Osteoblast (primary cell): Measurements from ENCODE around the gene C12orf57. TPM values are rescaled to one million over a fixed set of nuclear protein-coding genes. Genes with fewer than 3 reads are reported as not detected.

Experiments
- DNase-seq: peaks from one replicate; pipeline ENCODE4 v3.0.0; 2011; ENCODE audit warnings: low spot score, mixed read lengths; ENCODE audit not compliant: insufficient read length; ENCODE audit errors: missing footprints
- H2AFZ ChIP-seq: 2 replicates; pipeline ENCODE4 v1.6.0; 2011; ENCODE audit warnings: mild to moderate bottlenecking, low read length
- H3K27ac ChIP-seq: 2 replicates; pipeline ENCODE4 v1.5.1; 2011; ENCODE audit warnings: mild to moderate bottlenecking, low read depth, low read length, moderate library complexity
- H3K27me3 ChIP-seq: 2 replicates; pipeline ENCODE4 v1.6.0; 2012; ENCODE audit warnings: mild to moderate bottlenecking, control low read depth, inconsistent platforms, low read length, moderate library complexity; ENCODE audit not compliant: insufficient read depth
- H3K36me3 ChIP-seq: 2 replicates; pipeline ENCODE4 v1.5.1; 2011; ENCODE audit warnings: mild to moderate bottlenecking, low read length, control low read depth, moderate library complexity; ENCODE audit not compliant: insufficient read depth
- H3K4me1 ChIP-seq: 2 replicates; pipeline ENCODE4 v1.5.1; 2011; ENCODE audit warnings: mild to moderate bottlenecking, low read length, control low read depth, moderate library complexity; ENCODE audit not compliant: insufficient read depth
- H3K4me2 ChIP-seq: 2 replicates; pipeline ENCODE4 v1.6.0; 2011; ENCODE audit warnings: mild to moderate bottlenecking, low read length; ENCODE audit not compliant: insufficient read depth
- H3K4me3 ChIP-seq: fragments of 200-600 bp; sonication (generic); 3 replicates; pipeline ENCODE4 v1.5.1; 2012; ENCODE audit warnings: mild to moderate bottlenecking, low read length, inconsistent platforms; ENCODE audit not compliant: insufficient read depth
- H3K79me2 ChIP-seq: 2 replicates; pipeline ENCODE4 v1.6.0; 2012; ENCODE audit warnings: mild to moderate bottlenecking, low read length, control low read depth, inconsistent platforms; ENCODE audit not compliant: insufficient read depth
- H3K9me3 ChIP-seq: 2 replicates; pipeline ENCODE4 v1.5.1; 2011; ENCODE audit warnings: low read depth, low read length, control low read depth
- H4K20me1 ChIP-seq: 2 replicates; pipeline ENCODE4 v1.6.0; 2012; ENCODE audit warnings: mild to moderate bottlenecking, low read length, control low read depth; ENCODE audit not compliant: insufficient read depth
- CTCF ChIP-seq: IDR thresholded peaks from 2 replicates; pipeline ENCODE4 v1.5.1; 2011; ENCODE audit warnings: mild to moderate bottlenecking, low read depth, low read length, moderate library complexity; ENCODE audit errors: extremely low read depth
- total RNA-seq: library from RNA; depleted of rRNA; stranded (reverse); fragments of >200 nt; gene quantifications from 2 replicates; pipeline ENCODE4 v1.2.3, GENCODE V29; 2012

C12orf57 gene
- total RNA-seq, 1 donor: 81.4 TPM

DNA sequence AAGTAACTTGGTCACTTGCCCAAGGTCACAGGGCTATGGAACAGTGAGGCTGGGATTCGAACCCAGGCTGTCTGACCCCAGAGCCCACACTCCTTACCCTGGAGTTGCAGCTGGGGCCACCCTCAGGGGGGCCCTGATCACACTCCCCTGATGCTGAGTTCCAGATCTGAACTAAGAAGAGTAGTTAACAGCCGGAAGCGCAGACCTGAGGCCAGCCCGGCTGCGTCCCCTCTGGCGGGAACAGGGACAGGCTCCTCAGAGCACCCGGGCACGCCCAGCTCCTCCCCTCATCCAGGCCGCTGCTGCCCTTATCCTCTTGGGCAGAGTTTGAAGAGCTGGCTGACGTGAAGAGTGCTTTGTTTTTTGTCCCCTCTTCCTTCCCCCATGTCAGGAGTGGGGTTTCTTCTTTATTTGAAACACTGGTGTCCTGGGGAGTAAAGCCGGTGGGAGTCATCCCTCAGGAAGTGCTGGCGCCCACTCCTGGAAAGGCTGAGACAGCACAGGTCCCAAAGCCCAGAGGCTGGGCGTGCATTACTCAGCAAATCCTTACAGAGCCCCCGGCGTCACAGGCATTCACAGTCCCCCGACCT lies 18.0 kb downstream of the C12orf57 start:
- Histone ChIP-seq H3K36me3 (peaks cover 21% of the 10 kb centered on the region), H3K4me1 (peaks cover 16% of the 10 kb centered on the region), H3K9me3 (no peaks in the 10 kb centered on the region), H3K4me3 (peak overlapping the region; percentile 58), H2AFZ (peak overlapping the region; percentile 90), H4K20me1 (peaks cover 4% of the 10 kb centered on the region), H3K4me2 (peak overlapping the region; percentile 85), H3K27me3 (no peaks in the 10 kb centered on the region), H3K27ac (peak overlapping the region; percentile 93), H3K79me2 (no peaks in the 10 kb centered on the region)
- peak; percentile 72 for TF ChIP-seq CTCF
- DNase-seq: peak; percentile 97

GRCh38 chr12:6962285-6963015 lies 18.6 kb downstream of the C12orf57 start:
- Histone ChIP-seq H3K4me2 (peak overlapping the region; percentile 85), H2AFZ (peak overlapping the region; percentile 90)

GRCh38 chr12:6963016-6963731 lies 19.4 kb downstream of the C12orf57 start:
- H3K79me2 ChIP-seq: peaks cover 13% of the 10 kb centered on the region

More at GRCh38 chr12:6962285-6963015, 18.6 kb downstream of the C12orf57 start:
- peaks cover 16% of the 10 kb centered on the region for H3K4me1 ChIP-seq
- H4K20me1 ChIP-seq: peaks cover 4% of the 10 kb centered on the region
- no peaks in the 10 kb centered on the region for H3K27me3 ChIP-seq
- no peak for DNase-seq
- peak overlapping the region; percentile 93 for H3K27ac ChIP-seq
- H3K4me3 ChIP-seq: peak overlapping the region; percentile 58
- H3K79me2 ChIP-seq: peaks cover 6% of the 10 kb centered on the region
- TF ChIP-seq CTCF: no peak
- peaks cover 28% of the 10 kb centered on the region for H3K36me3 ChIP-seq
- no peaks in the 10 kb centered on the region for H3K9me3 ChIP-seq

More at GRCh38 chr12:6963016-6963731, 19.4 kb downstream of the C12orf57 start:
- Histone ChIP-seq H3K9me3 (no peaks in the 10 kb centered on the region), H3K4me2 (no peak overlapping the region), H3K4me1 (peaks cover 16% of the 10 kb centered on the region), H3K4me3 (no peak overlapping the region), H2AFZ (no peak overlapping the region), H3K36me3 (peaks cover 35% of the 10 kb centered on the region), H3K27ac (no peak overlapping the region), H4K20me1 (peaks cover 4% of the 10 kb centered on the region), H3K27me3 (no peaks in the 10 kb centered on the region)
- no peak for DNase-seq
- no peak for TF ChIP-seq CTCF
